Measurements from ENCODE around the gene MRPL49. TPM values are rescaled to one million over a fixed set of nuclear protein-coding genes. Genes with fewer than 3 reads are reported as not detected.

The MRPL49 gene
- total RNA-seq, 1 experiment from 2014 or later = 73.4 TPM

DNA sequence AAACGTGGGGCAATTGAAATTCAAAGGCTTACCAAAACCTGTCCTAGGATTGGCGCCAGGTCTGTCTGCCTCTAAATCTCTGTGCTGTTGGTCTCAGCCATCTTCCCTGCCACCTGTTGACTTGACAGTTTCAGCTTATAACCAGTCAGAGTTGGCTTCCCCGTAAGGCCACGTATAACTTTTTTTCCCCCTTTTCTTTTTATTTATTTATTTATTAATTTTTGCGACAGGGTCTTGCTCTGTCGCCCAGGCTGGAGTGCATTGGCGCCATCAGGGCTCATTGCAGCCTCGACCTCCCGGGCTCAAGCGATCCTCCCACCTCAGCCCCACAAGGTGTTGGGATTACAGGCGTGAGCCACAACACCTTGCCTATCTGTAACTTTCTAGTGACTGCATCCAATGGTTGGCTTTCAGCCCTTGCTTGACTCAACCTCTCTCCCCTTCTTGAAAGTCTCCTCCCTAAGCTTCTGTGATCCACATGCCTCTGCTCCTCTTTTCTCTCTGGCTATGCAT, 13.6 kb downstream of the MRPL49 start:
- TF ChIP-seq, protein P1, sequence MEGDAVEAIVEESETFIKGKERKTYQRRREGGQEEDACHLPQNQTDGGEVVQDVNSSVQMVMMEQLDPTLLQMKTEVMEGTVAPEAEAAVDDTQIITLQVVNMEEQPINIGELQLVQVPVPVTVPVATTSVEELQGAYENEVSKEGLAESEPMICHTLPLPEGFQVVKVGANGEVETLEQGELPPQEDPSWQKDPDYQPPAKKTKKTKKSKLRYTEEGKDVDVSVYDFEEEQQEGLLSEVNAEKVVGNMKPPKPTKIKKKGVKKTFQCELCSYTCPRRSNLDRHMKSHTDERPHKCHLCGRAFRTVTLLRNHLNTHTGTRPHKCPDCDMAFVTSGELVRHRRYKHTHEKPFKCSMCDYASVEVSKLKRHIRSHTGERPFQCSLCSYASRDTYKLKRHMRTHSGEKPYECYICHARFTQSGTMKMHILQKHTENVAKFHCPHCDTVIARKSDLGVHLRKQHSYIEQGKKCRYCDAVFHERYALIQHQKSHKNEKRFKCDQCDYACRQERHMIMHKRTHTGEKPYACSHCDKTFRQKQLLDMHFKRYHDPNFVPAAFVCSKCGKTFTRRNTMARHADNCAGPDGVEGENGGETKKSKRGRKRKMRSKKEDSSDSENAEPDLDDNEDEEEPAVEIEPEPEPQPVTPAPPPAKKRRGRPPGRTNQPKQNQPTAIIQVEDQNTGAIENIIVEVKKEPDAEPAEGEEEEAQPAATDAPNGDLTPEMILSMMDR (conservative IDR thresholded peaks at IDR 0.05) = no peak
- Histone ChIP-seq H4K5ac (ENCODE audit: insufficient read length, low read depth, low read length) (no peak overlapping the region), H2BK12ac (ENCODE audit: insufficient read length, low read depth, low read length) (no peak overlapping the region), H2BK120ac (ENCODE audit: low read depth, low read length, poor library complexity, severe bottlenecking) (no peak overlapping the region), H2BK20ac (ENCODE audit: low read depth, low read length, poor library complexity, severe bottlenecking) (no peak overlapping the region), H3K9me3 (ENCODE audit: control insufficient read depth, low read depth, low read length) (no peaks in the 10 kb centered on the region), H3K4ac (ENCODE audit: low read depth, low read length) (no peak overlapping the region), H3K4me1 (ENCODE audit: insufficient read depth, low read length) (no peaks in the 10 kb centered on the region), H3K23ac (ENCODE audit: insufficient read length, low read depth, low read length) (no peak overlapping the region), H2BK15ac (ENCODE audit: low read depth, low read length) (no peak overlapping the region), H3K27me3 (ENCODE audit: insufficient read depth, low read length) (no peaks in the 10 kb centered on the region), H3K79me2 (ENCODE audit: insufficient read depth, low read length) (no peaks in the 10 kb centered on the region), H3K79me1 (ENCODE audit: insufficient read depth, low read depth, low read length, poor library complexity, severe bottlenecking) (no peaks in the 10 kb centered on the region), H3K27ac (ENCODE audit: insufficient read length, low read depth, low read length) (peak overlapping the region; percentile 3), H3K4me2 (ENCODE audit: insufficient read depth, insufficient read length, low read length) (peak overlapping the region; percentile 58), H3K56ac (ENCODE audit: insufficient read length, low read depth, low read length) (no peak overlapping the region), H4K91ac (ENCODE audit: insufficient read length, low read depth, low read length) (no peak overlapping the region), H4K20me1 (ENCODE audit: control insufficient read depth, insufficient read depth, insufficient read length) (no peaks in the 10 kb centered on the region), H2AK5ac (ENCODE audit: insufficient read length, low read length) (no peak overlapping the region), H3K18ac (ENCODE audit: insufficient read length, low read depth, low read length) (no peak overlapping the region), H3K23me2 (ENCODE audit: insufficient read length, low read depth, low read length, poor library complexity, severe bottlenecking) (peaks cover 14% of the 10 kb centered on the region), H4K8ac (replicated peaks; ENCODE audit: insufficient read length, low read depth, low read length) (no peak overlapping the region), H3K14ac (ENCODE audit: insufficient read depth, low read length) (no peak overlapping the region), H2BK5ac (ENCODE audit: insufficient read length, low read length) (peak overlapping the region; percentile 3), H3K9ac (ENCODE audit: extremely low read depth, insufficient read length, low read length) (peak overlapping the region; percentile 69), H2AFZ (ENCODE audit: low read length) (no peak overlapping the region), H3T11ph (ENCODE audit: low read length) (no peak overlapping the region)
- H3K27ac Mint-ChIP-seq = peak overlapping the region; percentile 95 to 100 (median 98); a peak in 6 of 7 replicates
- H3K9me3 Mint-ChIP-seq = no peaks in the 10 kb centered on the region; a peak in 1 of 5 replicates
- H3K36me3 Mint-ChIP-seq (ENCODE audit: insufficient read depth in 1 of 3, low read depth in 3 of 3) = peaks cover 5 to 25% (median 22%) of the 10 kb centered on the region in 3 experiments; a peak in 5 of 7 replicates
- H3K4me1 Mint-ChIP-seq = peaks cover 19 to 23% of the 10 kb centered on the region in 2 experiments
- H3K27me3 Mint-ChIP-seq (ENCODE audit: low read depth) = peaks cover 10% of the 10 kb centered on the region
- WGBS (ENCODE audit: extremely low coverage, insufficient read length, low lambda C conversion rate) = no CpG with 5 or more reads among the region's 11 CpGs
- no peak for DNase-seq
- H3K4me3 Mint-ChIP-seq = peak overlapping the region; percentile 93 to 95
